Retinal pigment epithelial cell (primary cell): ENCODE data around the gene FAM47A.

ENCODE experiments used
- DNase-seq: peaks from one replicate; pipeline ENCODE4 v3.0.0-alpha.2; 2010; ENCODE audit warnings: low read depth
- H3K4me3 ChIP-seq: 2 replicates; pipeline ENCODE4 v1.5.1; 2011; ENCODE audit warnings: mild to moderate bottlenecking, low read length, control low read depth, moderate library complexity
- CTCF ChIP-seq: conservative IDR thresholded peaks from 2 replicates; pipeline ENCODE4 v1.5.1; 2011; ENCODE audit warnings: low read depth, low read length, control low read depth, inconsistent platforms

FAM47A gene

GRCh38 chrX:34126011-34126410, 6.1 kb downstream of the FAM47A start:
- H3K4me3 ChIP-seq: no peak overlapping the region
- no peak for TF ChIP-seq CTCF
- DNase-seq: no peak

- TF ChIP-seq CTCF: no peak
- DNase-seq: no peak
- no peak overlapping the region for H3K4me3 ChIP-seq
These were observed 13.0 kb downstream of the FAM47A start for GRCh38 chrX:34119122-34119521.

GRCh38 chrX:34112459-34112858, 19.7 kb downstream of the FAM47A start:
- no peak overlapping the region for H3K4me3 ChIP-seq
- no peak for TF ChIP-seq CTCF
- no peak for DNase-seq
